Activated CD4-positive, alpha-beta memory T cell treated with anti-CD3 and anti-CD28 coated beads, Interleukin-2, amount 10 ng/mL, durations not matched to agents 7 days and 5 days (primary cell): ENCODE measurements around the gene STOX2. TPM values are rescaled to one million over a fixed set of nuclear protein-coding genes. Genes with fewer than 3 reads are reported as not detected.

Experiments used
- CTCF ChIA-PET: fragments of 350-600 bp; sonication (Branson Sonifier 250); formaldehyde crosslinking; loops from one replicate; lab custom pipeline; 2021; ENCODE audit warnings: antibody characterized with exemption, inconsistent platforms; lab: Charles Lee
- POLR2A ChIA-PET: fragments of 350-600 bp; sonication (Branson Sonifier 250); formaldehyde crosslinking; loops from one replicate; lab custom pipeline; 2021; ENCODE audit warnings: antibody characterized with exemption; lab: Charles Lee
- DNase-seq: peaks from one replicate; pipeline ENCODE4 v3.0.0-alpha.2; 2020
- H3K27ac Mint-ChIP-seq: one replicate; pipeline ENCODE4 v1.8.0; 2021; ENCODE audit warnings: mild to moderate bottlenecking, mixed read lengths
- H3K27me3 Mint-ChIP-seq: one replicate; pipeline ENCODE4 v1.8.0; 2021; ENCODE audit warnings: mixed read lengths
- H3K36me3 Mint-ChIP-seq: one replicate; pipeline ENCODE4 v1.8.0; 2021; ENCODE audit warnings: low read depth, mixed read lengths
- H3K4me1 Mint-ChIP-seq: one replicate; pipeline ENCODE4 v1.8.0; 2021; ENCODE audit warnings: mixed read lengths
- H3K4me3 Mint-ChIP-seq: one replicate; pipeline ENCODE4 v1.8.0; 2021; ENCODE audit warnings: mild to moderate bottlenecking, mixed read lengths
- H3K9me3 Mint-ChIP-seq: one replicate; pipeline ENCODE4 v1.8.0; 2021; ENCODE audit warnings: mixed read lengths
- total RNA-seq, 2 experiments: library from RNA; stranded (reverse); gene quantifications; one replicate each; pipeline ENCODE4 v1.2.3, GENCODE V29; 2021

STOX2 gene
- total RNA-seq, 2 experiments from 2014 or later = not detected

DNA sequence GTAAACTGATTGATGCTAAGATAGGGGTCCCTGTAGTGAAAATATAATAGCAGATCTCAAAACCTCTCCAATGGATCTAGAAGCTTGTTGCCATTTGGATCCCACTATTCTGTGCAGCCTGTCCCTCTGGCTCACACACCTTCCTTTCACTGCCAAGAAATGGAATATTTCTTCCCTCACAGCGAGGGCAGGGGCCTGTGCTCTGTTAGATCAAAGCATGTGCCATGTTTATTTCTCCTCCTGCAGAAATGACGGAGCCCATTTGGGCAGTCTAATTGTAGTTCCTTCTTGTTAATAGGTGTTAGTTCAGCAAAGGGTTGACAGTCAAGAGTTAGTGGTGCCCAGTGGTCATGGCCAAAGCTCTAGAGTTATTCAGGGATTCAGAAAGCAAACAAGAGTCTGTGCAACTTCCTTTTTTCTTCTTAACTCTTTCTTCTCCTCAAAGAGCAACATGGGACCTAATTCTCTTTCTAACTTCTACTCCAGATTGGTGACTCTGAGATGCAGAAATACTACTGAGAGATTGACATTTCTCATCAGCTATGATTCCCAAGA is 106.8 kb downstream of the STOX2 start:
- Mint-ChIP-seq H3K4me3 (no peak overlapping the region), H3K4me1 (peaks cover 3% of the 10 kb centered on the region), H3K27me3 (peaks cover 3% of the 10 kb centered on the region), H3K36me3 (no peaks in the 10 kb centered on the region), H3K9me3 (no peaks in the 10 kb centered on the region), H3K27ac (no peak overlapping the region)
- CTCF ChIA-PET = no interaction called here
- POLR2A ChIA-PET = no interaction called here
- no peak for DNase-seq

DNA sequence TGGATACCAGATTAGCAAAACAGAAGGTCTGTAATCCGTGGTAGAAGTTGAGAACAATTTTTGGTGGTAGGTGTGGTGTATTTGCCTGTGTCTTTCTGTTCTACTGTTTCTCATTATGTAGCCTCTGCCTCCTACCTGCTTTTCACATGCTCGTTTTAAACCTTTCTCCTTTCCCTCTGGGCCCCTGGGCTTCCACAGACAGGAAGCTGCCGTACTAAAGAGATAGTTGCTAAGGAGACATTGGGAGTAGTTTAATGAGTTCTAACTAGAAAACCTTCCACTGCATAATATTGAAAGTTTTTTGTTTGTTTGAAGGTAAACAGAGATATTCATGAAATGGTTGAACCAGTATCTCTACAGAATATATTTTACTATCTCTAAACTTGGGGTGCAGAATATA is 107.8 kb downstream of the STOX2 start:
- ChIA-PET POLR2A (no interaction called here), CTCF (no interaction called here)
- H3K9me3 Mint-ChIP-seq = no peaks in the 10 kb centered on the region
- no peak overlapping the region for H3K27ac Mint-ChIP-seq
- H3K36me3 Mint-ChIP-seq = no peaks in the 10 kb centered on the region
- H3K27me3 Mint-ChIP-seq = peaks cover 3% of the 10 kb centered on the region
- no peak for DNase-seq
- no peak overlapping the region for H3K4me3 Mint-ChIP-seq
- peaks cover 3% of the 10 kb centered on the region for H3K4me1 Mint-ChIP-seq

DNA sequence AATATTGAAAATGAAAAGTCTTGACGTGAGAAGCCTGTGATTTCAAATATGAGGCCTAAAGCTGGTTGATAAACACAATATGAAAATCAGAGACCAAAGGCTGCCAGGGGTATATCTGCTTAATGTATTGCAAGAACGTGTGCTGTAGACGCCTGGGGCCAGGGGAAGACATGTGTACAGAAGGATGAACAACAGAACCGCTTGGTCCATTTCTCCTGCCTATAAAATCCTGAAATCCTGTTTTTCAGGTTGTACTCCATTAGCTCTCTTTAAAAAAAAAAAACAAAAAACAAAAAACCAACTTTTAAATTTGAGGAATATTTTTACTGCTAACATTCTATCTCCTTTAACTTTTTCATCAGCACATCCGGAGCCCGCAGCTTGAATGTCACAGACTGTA is 109.2 kb downstream of the STOX2 start:
- peaks cover 3% of the 10 kb centered on the region for H3K4me1 Mint-ChIP-seq
- DNase-seq = no peak
- H3K4me3 Mint-ChIP-seq = no peak overlapping the region
- no peaks in the 10 kb centered on the region for H3K36me3 Mint-ChIP-seq
- H3K27ac Mint-ChIP-seq = no peak overlapping the region
- no peaks in the 10 kb centered on the region for H3K9me3 Mint-ChIP-seq
- ChIA-PET CTCF (no interaction called here), POLR2A (no interaction called here)
- H3K27me3 Mint-ChIP-seq = peaks cover 5% of the 10 kb centered on the region

DNA sequence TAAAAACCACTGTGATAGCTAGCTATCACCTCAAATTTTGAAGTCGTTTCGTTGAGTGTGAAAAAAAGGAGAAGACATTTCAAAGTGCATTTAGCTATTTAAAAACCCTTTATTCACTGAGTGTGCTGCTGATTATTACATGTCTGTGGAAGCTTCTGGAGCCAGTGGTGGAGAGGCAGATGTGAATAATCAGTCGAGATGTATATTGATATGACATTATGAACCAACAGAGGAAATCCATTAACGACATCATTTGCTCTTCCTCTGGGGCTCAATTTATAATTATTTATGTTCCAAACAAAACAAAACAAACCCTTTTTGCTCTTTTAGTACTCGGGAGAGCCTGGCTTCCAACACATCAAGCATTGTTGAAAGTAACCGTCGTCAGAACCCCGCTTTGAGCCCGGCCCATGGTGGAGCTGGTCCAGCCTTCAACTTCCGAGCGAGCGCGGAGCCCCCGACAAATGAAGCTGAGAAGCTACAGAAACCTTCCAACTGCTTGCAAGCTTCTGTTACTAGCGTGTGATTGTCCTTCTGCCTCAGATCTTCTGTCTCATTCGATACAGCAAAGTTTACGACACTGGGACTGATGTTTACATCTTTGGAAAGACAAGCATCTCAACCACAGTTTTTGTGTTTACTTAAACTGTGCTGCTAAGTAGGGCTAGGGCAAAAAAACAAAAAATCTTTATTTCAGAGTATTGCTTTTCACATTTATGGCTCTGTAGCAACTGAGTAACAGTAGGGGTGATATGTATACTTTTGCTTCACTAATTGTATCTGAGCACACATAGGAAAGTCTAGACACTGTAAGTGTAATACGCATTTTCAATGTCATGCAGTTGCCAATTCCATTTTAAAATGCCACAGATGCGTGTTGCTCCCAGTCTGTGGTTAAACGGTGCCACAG is 111.9 kb downstream of the STOX2 start:
- no peaks in the 10 kb centered on the region for H3K9me3 Mint-ChIP-seq
- peaks cover 12% of the 10 kb centered on the region for H3K27me3 Mint-ChIP-seq
- CTCF ChIA-PET = no interaction called here
- peaks cover 3% of the 10 kb centered on the region for H3K4me1 Mint-ChIP-seq
- no peak for DNase-seq
- H3K27ac Mint-ChIP-seq = no peak overlapping the region
- H3K4me3 Mint-ChIP-seq = no peak overlapping the region
- H3K36me3 Mint-ChIP-seq = no peaks in the 10 kb centered on the region
- POLR2A ChIA-PET = no interaction called here

DNA sequence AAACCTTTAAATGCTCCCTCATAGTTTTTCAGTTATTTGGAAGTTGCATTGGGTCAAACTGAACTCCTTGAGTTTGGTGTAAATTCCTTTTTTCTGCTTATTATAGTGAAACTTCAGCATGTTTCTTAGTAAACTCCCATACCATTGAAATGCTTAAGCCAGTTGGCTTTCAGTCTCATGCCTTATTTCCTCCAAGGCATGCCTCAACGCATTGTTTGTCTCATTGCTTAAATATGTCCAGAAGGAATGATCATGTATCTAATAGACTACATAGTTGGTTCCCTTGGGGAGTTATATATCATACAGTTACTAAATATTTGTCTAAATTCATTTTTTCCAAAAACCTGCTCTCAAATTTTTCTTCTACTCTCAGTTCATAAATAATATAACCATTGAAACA is 114.0 kb downstream of the STOX2 start:
- Mint-ChIP-seq H3K27ac (no peak overlapping the region), H3K4me1 (no peaks in the 10 kb centered on the region), H3K9me3 (no peaks in the 10 kb centered on the region), H3K27me3 (peaks cover 20% of the 10 kb centered on the region), H3K4me3 (no peak overlapping the region), H3K36me3 (no peaks in the 10 kb centered on the region)
- DNase-seq = no peak
- ChIA-PET CTCF (no interaction called here), POLR2A (no interaction called here)

DNA sequence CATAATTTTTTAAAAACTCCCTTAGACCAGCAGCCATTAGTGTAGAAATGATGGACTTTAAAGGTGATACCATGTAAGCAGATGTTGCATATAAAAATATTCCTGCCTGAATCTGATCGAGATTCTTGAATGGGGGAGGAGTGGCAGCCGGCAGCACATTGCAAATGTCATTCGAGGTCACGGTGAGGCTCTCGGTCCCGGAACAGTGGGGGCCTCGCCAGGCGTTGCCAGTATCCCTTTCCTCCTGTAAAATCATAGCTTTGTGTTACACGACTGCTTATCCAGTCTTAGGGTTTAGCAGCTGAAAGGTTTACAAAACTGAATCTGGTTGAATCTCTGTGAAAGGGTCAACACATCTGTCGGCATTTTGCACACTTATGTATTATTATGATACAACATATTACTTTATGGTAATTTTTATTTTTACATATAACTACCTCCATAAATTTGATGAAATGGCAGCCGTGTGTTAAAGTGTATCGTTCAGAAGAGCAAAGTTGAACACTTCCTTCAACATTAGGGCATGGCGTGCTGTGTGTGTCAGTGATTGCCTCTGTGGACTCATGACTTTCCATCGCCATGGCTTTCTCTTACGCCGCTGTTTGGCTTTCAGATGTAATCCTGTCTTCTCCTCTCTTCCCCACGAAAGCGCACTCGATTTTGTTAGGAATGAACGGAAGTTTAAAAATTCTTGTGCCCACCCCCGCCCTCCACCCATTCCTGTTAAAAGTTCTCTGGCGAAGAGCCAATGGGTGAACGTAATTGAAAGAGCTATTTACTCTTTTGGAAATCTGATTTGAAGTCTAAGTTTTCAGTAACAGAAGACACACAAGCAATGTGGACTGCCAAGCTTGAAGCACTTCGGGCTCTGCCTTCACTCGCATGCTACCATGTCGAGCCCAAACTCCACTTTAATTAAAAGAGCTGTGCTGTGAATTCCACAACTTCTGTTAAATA is 114.8 kb downstream of the STOX2 start:
- no peaks in the 10 kb centered on the region for H3K9me3 Mint-ChIP-seq
- ChIA-PET CTCF (no interaction called here), POLR2A (no interaction called here)
- peaks cover 20% of the 10 kb centered on the region for H3K27me3 Mint-ChIP-seq
- no peak overlapping the region for H3K4me3 Mint-ChIP-seq
- no peaks in the 10 kb centered on the region for H3K4me1 Mint-ChIP-seq
- no peaks in the 10 kb centered on the region for H3K36me3 Mint-ChIP-seq
- no peak for DNase-seq
- H3K27ac Mint-ChIP-seq = no peak overlapping the region

DNA sequence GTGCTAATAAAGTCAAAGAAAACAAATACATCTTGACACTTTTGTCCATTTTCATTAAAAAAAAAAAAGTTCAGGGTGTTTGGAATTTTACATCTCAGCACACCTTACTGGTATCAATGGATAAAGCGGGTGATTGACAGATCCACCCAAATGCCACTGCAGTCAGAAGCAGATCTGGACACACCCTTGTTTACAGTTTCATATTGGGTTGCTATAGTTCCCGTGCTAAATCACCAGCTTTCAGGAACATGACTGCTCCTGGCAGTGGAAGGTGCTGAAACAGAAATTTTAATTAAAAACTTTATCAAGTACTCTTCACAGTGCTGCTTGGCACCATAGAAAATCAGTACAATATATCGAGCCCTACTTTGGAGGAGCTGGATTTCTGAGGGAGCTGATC is 116.3 kb downstream of the STOX2 start:
- ChIA-PET CTCF (interaction anchor here (0.6 kb wide), 1 partner anchor 299 kb away, joined by 3 read pairs; no protein-coding TSS in a partner anchor), POLR2A (no interaction called here)
- Mint-ChIP-seq H3K27ac (no peak overlapping the region), H3K27me3 (peaks cover 20% of the 10 kb centered on the region), H3K36me3 (no peaks in the 10 kb centered on the region), H3K4me3 (no peak overlapping the region), H3K9me3 (no peaks in the 10 kb centered on the region), H3K4me1 (no peaks in the 10 kb centered on the region)
- no peak for DNase-seq

DNA sequence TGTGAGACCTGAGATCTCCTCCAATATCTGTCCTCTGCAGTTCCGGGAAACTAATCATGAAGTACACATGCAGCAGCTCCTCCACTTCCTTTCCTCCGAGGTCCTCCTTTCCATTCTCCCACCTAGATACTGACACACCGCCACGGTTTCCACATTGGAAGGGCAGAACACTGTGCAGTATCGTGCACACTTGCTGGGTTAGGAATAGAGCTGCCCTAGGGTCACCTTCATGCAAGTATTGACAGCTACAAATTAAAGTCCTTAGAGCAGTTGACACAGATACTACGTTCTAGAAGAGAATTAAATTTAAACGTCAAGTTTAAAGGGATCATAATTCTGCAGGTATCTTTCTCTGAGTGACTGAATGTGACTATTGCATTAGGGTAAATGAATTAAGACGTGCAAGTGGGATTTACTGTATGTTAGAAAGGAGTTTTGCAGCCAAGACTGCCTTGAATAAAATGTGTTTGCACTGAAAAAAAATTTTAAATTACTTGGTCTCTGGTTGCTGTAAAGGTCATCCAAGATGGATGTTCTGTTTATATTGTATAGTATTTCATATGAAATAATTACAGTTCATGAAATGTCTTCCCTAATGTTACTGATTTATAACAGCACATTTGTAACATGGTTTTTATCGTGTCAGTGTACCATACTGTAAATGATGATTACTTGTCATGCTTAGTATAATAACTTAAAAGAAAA is 117.7 kb downstream of the STOX2 start:
- Mint-ChIP-seq H3K27me3 (peaks cover 31% of the 10 kb centered on the region), H3K36me3 (no peaks in the 10 kb centered on the region), H3K4me3 (no peak overlapping the region)

DNA sequence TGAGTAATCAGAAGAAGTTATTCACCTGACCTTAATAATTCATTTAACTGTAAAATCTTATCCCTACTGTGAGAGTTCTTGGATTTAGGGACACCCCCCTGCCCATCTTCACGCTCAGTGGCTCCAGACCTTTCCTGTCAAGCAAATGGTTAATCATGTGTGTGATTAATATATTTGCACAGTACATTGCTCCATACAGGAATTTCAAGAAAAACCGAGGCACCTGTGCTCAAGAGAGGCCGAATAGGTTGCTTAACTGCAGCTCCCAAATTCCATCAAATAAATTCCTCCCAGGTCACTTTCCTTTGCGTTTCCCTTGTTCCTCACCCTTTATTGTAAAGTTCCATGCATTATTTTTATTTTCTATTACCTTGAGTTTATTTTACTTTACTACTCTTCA is 119.5 kb downstream of the STOX2 start:
- Mint-ChIP-seq H3K27ac (no peak overlapping the region), H3K27me3 (peaks cover 39% of the 10 kb centered on the region), H3K4me1 (peaks cover 21% of the 10 kb centered on the region), H3K4me3 (no peak overlapping the region), H3K9me3 (no peaks in the 10 kb centered on the region), H3K36me3 (no peaks in the 10 kb centered on the region)
- CTCF ChIA-PET = no interaction called here
- DNase-seq = no peak
- POLR2A ChIA-PET = no interaction called here

More for the DNA sequence above, 117.7 kb downstream of the STOX2 start:
- DNase-seq = no peak
- Mint-ChIP-seq H3K9me3 (no peaks in the 10 kb centered on the region), H3K4me1 (peaks cover 5% of the 10 kb centered on the region), H3K27ac (no peak overlapping the region)
- ChIA-PET CTCF (no interaction called here), POLR2A (no interaction called here)

DNA sequence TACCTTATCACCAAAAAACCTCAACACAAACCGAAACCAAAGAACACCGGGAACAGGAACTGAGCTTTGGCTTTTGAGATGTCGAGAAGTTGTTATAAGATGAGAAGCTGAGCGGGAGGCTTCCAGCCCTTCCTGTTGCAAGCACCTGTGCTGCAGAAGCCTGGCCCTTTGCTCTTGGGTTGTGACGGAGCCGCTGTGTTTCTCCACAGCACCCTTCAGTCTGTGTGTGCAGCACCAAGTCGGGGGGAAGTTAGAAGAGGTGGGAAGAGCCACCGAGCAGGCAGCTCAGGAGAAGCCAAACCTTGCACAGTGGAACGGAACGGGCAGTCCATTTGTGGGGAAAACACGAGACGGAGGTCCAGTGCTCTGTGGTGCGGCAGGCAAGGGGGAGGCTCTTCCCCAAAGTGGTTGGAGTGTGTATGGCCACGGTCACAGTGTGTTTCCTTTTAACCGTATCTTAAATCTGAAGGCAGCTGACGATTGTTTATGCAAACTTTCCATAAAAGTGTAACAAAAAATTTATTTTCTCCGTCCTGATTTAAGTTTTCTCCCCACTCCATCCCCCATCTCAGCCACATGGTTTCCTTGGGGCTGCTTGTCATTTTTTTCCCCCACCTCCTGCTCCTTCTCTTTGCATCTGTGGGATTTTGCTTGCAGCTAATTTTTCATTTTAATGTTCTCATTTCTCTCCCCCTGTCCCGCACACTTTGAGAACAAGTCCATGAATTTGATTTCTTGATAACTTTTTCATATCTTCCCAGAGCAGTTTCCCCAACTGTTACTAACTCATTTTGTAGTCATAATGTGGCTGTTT is 123.7 kb downstream of the STOX2 start:
- Mint-ChIP-seq H3K4me1 (peaks cover 21% of the 10 kb centered on the region), H3K4me3 (peak overlapping the region; percentile 69), H3K36me3 (no peaks in the 10 kb centered on the region), H3K9me3 (no peaks in the 10 kb centered on the region), H3K27ac (no peak overlapping the region), H3K27me3 (peaks cover 31% of the 10 kb centered on the region)
- DNase-seq = peak; percentile 26
- CTCF ChIA-PET = no interaction called here
- POLR2A ChIA-PET = interaction anchor here (1.0 kb wide), 1 partner anchor 8 kb away, joined by 3 read pairs; no protein-coding TSS in a partner anchor

DNA sequence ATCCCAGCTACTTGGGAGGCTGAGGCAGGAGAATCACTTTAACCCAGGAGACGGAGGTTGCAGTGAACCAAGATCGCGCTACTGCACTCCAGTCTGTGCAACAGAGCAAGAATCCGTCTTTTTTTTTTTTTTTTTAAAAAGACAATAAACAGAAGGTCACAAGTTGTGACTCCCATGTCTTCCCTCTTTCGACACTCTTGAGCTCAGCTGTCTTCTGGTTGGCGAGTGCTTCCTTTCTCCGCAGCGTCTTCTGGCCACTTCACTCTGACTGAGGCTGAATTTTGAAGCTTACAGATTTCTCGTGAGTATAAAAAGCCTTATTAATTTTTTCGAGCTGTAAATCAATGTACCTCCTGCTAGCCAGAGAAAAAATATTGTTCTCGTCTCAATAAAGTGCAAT is 124.9 kb downstream of the STOX2 start:
- POLR2A ChIA-PET = interaction anchor here (1.0 kb wide), 1 partner anchor 9 kb away, joined by 3 read pairs; no protein-coding TSS in a partner anchor
- Mint-ChIP-seq H3K36me3 (no peaks in the 10 kb centered on the region), H3K4me1 (peaks cover 21% of the 10 kb centered on the region), H3K27ac (no peak overlapping the region), H3K9me3 (no peaks in the 10 kb centered on the region), H3K4me3 (no peak overlapping the region), H3K27me3 (peaks cover 30% of the 10 kb centered on the region)
- CTCF ChIA-PET = no interaction called here
- DNase-seq = no peak

DNA sequence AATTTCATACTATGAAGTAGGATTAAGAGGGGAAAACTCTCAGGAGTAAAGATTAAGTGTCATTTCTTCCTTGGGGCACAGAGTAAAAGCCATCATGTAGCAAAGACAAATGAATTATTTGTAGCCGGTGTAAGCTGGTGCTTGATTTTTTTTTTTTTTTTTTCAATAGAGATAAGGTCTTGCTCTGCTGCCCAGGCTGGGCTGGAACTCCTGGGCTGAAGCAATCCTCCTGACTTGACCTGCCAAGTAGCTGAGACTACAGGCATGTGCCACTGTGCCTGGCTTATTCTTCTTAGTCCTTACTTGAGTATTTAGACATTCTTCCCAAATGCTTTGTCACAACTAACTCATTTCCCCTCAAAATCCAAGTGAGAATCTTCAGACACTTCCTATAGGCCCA is 125.7 kb downstream of the STOX2 start:
- Mint-ChIP-seq H3K36me3 (no peaks in the 10 kb centered on the region), H3K9me3 (no peaks in the 10 kb centered on the region), H3K27ac (no peak overlapping the region), H3K27me3 (peaks cover 30% of the 10 kb centered on the region), H3K4me1 (peaks cover 21% of the 10 kb centered on the region), H3K4me3 (no peak overlapping the region)
- no peak for DNase-seq
- ChIA-PET CTCF (no interaction called here), POLR2A (no interaction called here)
